ENCODE measurements around the gene SLC6A11. TPM values are rescaled to one million over a fixed set of nuclear protein-coding genes. Genes with fewer than 3 reads are reported as not detected.

Gene SLC6A11
- total and polyA plus RNA-seq, 7 donors = 0.06 TPM; not detected in 6

- Histone ChIP-seq H3K36me3 (ENCODE audit: insufficient read depth in 1 of 2, low read depth in 1 of 2) (no peaks in the 10 kb centered on the region), H3K4me3 (no peak overlapping the region), H3K9me3 (no peaks in the 10 kb centered on the region), H3K27me3 (ENCODE audit: insufficient read depth in 3 of 3, low read length in 2 of 3) (peaks cover 0 to 49% (median 14%) of the 10 kb centered on the region in 3 donors), H3K27ac (no peak overlapping the region), H3K4me1 (no peaks in the 10 kb centered on the region)
- 37 to 39% (median 39%) methylated on average over 10 of the region's 10 CpGs for WGBS, 3 donors
- no peak for TF ChIP-seq CTCF (IDR thresholded peaks at IDR 0.05)
- ATAC-seq (no peak), DNase-seq (no peak)
- intact Hi-C loops (cut with DNase I) = no loop called here
These were observed 44.4 kb upstream of the SLC6A11 start for GRCh38 chr3:10771486-10772270.

GRCh38 chr3:10772271-10773161, 43.5 kb upstream of the SLC6A11 start:
- H3K4me1 ChIP-seq = no peaks in the 10 kb centered on the region
- intact Hi-C loops (cut with DNase I) = no loop called here
- H3K27ac ChIP-seq = no peak overlapping the region
- no peaks in the 10 kb centered on the region for H3K36me3 ChIP-seq (ENCODE audit: insufficient read depth in 1 of 2, low read depth in 1 of 2)
- no peak for DNase-seq
- WGBS, 3 donors = 34 to 37% (median 34%) methylated on average over 16 of the region's 16 CpGs
- ATAC-seq = no peak
- no peak overlapping the region for H3K4me3 ChIP-seq
- H3K9me3 ChIP-seq = no peaks in the 10 kb centered on the region
- H3K27me3 ChIP-seq (ENCODE audit: insufficient read depth in 3 of 3, low read length in 2 of 3) = peaks cover 0 to 49% (median 13%) of the 10 kb centered on the region in 3 donors
- no peak for TF ChIP-seq CTCF (IDR thresholded peaks at IDR 0.05)

- H3K36me3 ChIP-seq (ENCODE audit: insufficient read depth in 1 of 2, low read depth in 1 of 2) = no peaks in the 10 kb centered on the region
- WGBS, 3 donors = 62 to 67% (median 64%) methylated on average over 8 of the region's 8 CpGs
- no peak overlapping the region for H3K4me3 ChIP-seq
- intact Hi-C loops (cut with DNase I) = no loop called here
- no peak for TF ChIP-seq CTCF (IDR thresholded peaks at IDR 0.05)
- no peaks in the 10 kb centered on the region for H3K4me1 ChIP-seq
- H3K9me3 ChIP-seq = no peaks in the 10 kb centered on the region
- H3K27me3 ChIP-seq (ENCODE audit: insufficient read depth in 3 of 3, low read length in 2 of 3) = peaks cover 0 to 46% (median 13%) of the 10 kb centered on the region in 3 donors
- no peak for DNase-seq
- no peak overlapping the region for H3K27ac ChIP-seq
- ATAC-seq = no peak
These were observed 41.8 kb upstream of the SLC6A11 start for GRCh38 chr3:10774129-10774670.

GRCh38 chr3:10774825-10775224, 41.2 kb upstream of the SLC6A11 start:
- WGBS, 3 donors = 68 to 80% (median 72%) methylated on average over 7 to 8 of the region's 8 CpGs
- Histone ChIP-seq H3K27me3 (ENCODE audit: insufficient read depth in 3 of 3, low read length in 2 of 3) (peaks cover 0 to 42% (median 13%) of the 10 kb centered on the region in 3 donors), H3K36me3 (ENCODE audit: insufficient read depth in 1 of 2, low read depth in 1 of 2) (no peaks in the 10 kb centered on the region), H3K4me3 (no peak overlapping the region), H3K27ac (no peak overlapping the region), H3K4me1 (no peaks in the 10 kb centered on the region), H3K9me3 (no peaks in the 10 kb centered on the region)
- no peak for TF ChIP-seq CTCF (IDR thresholded peaks at IDR 0.05)
- ATAC-seq (no peak), DNase-seq (no peak)
- intact Hi-C loops (cut with DNase I) = loop anchor here in 1 of 2 donors (5.0 kb wide), 1 partner anchor 362 kb away; no protein-coding TSS in a partner anchor

Measured in psoas muscle (tissue), 8 donors.